GM12872 (cell line): ENCODE results near the gene CFAP299.

ENCODE experiments used
- CTCF ChIP-seq: IDR thresholded peaks from 3 replicates; pipeline ENCODE4 v1.5.1; 2011; ENCODE audit warnings: low read depth, mild to moderate bottlenecking, low read length, moderate library complexity; ENCODE audit not compliant: insufficient read depth

Gene CFAP299

DNA sequence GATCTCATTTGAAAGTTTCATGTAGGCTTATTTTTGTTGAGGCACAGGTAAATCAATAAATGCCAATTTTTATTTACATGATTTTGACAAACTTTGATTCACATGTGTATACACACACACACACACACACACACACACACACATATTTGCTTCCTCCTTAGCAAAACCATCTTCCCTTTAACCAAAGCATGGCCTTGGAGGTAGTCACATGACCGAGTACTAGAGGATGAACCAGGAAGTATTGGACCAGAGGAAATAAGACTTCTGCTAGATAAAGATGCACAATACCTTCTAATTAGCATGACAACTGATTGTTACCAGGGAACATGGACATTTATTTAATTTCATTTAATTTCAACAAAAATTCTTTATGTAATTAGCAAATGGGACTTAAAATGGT is 23.4 kb upstream of the CFAP299 start:
- no peak for TF ChIP-seq CTCF

GRCh38 chr4:80313627-80314026 is 21.9 kb upstream of the CFAP299 start:
- no peak for TF ChIP-seq CTCF

GRCh38 chr4:80321341-80321740 is 14.2 kb upstream of the CFAP299 start:
- TF ChIP-seq CTCF = no peak

DNA sequence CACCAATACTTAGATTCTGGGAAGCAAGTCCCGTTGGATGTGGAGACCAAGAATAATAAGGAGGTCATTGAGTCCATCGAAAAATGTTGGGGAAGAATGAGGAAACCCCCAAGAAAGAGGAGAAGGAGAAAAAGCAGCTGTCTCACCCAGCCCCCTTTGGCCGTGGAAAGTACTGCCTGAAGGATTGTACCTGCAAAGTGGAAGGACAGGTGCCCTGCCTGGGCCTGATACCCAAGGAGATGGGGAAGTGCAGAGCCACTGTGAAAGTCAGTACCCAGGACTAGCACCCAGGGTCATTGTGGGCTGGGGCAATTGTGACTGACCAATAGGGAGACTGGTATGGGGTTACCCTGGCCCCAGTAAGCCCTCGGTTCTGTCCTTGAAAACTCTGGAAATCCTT is 13.8 kb upstream of the CFAP299 start:
- TF ChIP-seq CTCF = 0 out of 3 replicates have a peak, but pooled peaks have one; percentile 1

GRCh38 chr4:80322716-80323115 is 12.8 kb upstream of the CFAP299 start:
- no peak for TF ChIP-seq CTCF

DNA sequence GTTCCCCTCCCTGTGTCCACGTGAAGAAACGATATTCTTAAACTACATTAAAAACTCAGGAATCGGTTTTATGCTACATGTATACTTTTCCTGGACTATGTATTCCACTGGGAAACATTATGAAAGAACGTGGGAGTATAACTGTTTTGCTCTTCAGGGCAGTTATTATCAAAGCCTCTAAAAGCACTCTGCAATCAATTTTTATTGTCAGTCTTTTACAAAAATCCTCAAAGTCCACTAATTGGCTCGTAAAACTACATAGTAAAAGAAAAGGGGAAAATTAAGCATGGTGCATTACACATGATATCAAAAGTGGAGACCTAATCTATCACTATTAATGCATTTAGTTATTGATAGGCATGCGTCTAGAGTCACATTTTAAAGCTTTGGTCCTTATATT is 11.4 kb upstream of the CFAP299 start:
- no peak for TF ChIP-seq CTCF

DNA sequence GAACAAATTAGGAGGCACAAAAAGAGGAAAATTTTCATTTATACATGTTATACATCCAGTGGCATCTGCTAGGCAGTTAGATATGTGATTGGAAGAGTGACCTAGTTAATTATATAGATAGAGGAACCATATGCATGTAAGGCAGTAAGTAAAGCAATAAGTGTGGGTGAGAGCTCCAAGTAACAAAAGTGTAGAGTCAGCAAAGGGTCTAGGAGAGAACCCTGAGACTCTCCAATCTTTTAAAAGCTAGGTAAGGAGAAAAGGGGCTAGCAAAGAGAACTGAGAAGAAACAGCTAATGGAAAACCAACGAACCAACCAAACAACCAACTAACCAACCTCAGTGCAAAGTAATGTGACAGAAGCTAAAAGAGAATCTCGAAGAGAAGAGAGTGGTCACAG is 3.8 kb upstream of the CFAP299 start:
- TF ChIP-seq CTCF = no peak

DNA sequence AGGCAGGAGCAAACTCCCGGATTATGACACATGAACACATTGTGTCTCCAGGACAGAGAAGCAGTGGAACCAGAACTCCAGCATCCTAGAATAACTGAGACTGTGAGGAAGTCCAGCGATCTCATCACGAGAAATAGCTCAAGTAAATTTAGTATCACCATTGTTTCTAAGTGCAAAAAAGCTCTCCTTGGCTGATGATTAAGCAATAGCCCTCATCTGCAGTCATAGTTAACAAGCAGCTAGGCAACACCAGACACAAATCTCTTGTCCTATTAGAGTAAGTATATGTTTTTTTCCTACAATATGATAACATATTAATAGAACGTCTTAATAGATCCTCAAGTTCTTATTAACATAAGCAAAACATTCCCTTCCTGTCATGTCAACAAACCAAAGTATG is 2.4 kb upstream of the CFAP299 start:
- no peak for TF ChIP-seq CTCF
